GM18526 (cell line): ENCODE data around the gene SYN1.

Experiments
- POLR2A ChIP-seq: IDR thresholded peaks from 3 replicates; pipeline ENCODE4 v1.6.1; 2011; ENCODE audit not compliant: insufficient read length; ENCODE audit errors: extremely low read depth

SYN1 gene

GRCh38 chrX:47644557-47645091 lies 25.0 kb upstream of the SYN1 start:
- TF ChIP-seq POLR2A: no peak

GRCh38 chrX:47643926-47644325 lies 24.3 kb upstream of the SYN1 start:
- TF ChIP-seq POLR2A: no peak

- TF ChIP-seq POLR2A: no peak
Observed at GRCh38 chrX:47638816-47639215, 19.2 kb upstream of the SYN1 start.

GRCh38 chrX:47637546-47638195 lies 18.0 kb upstream of the SYN1 start:
- no peak for TF ChIP-seq POLR2A

- no peak for TF ChIP-seq POLR2A
Observed at GRCh38 chrX:47634871-47635575, 15.4 kb upstream of the SYN1 start.

GRCh38 chrX:47633689-47634590 lies 14.3 kb upstream of the SYN1 start:
- TF ChIP-seq POLR2A: no peak

GRCh38 chrX:47632666-47633065 lies 13.0 kb upstream of the SYN1 start:
- no peak for TF ChIP-seq POLR2A

- no peak for TF ChIP-seq POLR2A
Observed at GRCh38 chrX:47631676-47632075, 12.0 kb upstream of the SYN1 start.

GRCh38 chrX:47629419-47630200 lies 10.0 kb upstream of the SYN1 start, which contains the start of gene CFP:
CFP (minus strand) TSS chrX:47629930; CDS start chrX:47629844, 86 bp downstream.
- TF ChIP-seq POLR2A: no peak

GRCh38 chrX:47628982-47629381 lies 9.3 kb upstream of the SYN1 start:
- TF ChIP-seq POLR2A: no peak

- no peak for TF ChIP-seq POLR2A
Observed at GRCh38 chrX:47625365-47625764, 5.7 kb upstream of the SYN1 start.

GRCh38 chrX:47623540-47624027 lies 3.9 kb upstream of the SYN1 start:
- TF ChIP-seq POLR2A: no peak

- TF ChIP-seq POLR2A: no peak
Observed at GRCh38 chrX:47621851-47622250, 2.2 kb upstream of the SYN1 start.

GRCh38 chrX:47620303-47620685 lies 637 bp upstream of the SYN1 start:
- TF ChIP-seq POLR2A: no peak

GRCh38 chrX:47618923-47619485 lies 653 bp downstream of the SYN1 start:
- no peak for TF ChIP-seq POLR2A

- no peak for TF ChIP-seq POLR2A
Observed at GRCh38 chrX:47614618-47615017, 5.0 kb downstream of the SYN1 start.
